SJCRH30 (cell line): ENCODE measurements around the gene DOCK10. TPM values are rescaled to one million over a fixed set of nuclear protein-coding genes. Genes with fewer than 3 reads are reported as not detected.

Experiments
- DNase-seq, 2 experiments: peaks; one replicate each; pipeline ENCODE4 v3.0.0-alpha.2; 2015 to 2020
- H3K27ac ChIP-seq: fragments of 250-450 bp; sonication (Bioruptor Pico); 2 replicates; pipeline ENCODE4 v1.5.1; 2020; ENCODE audit warnings: mild to moderate bottlenecking, moderate library complexity
- H3K27me3 ChIP-seq: fragments of 250-450 bp; sonication (Bioruptor Pico); 2 replicates; pipeline ENCODE4 v1.5.1; 2020; ENCODE audit warnings: mild to moderate bottlenecking, moderate library complexity
- H3K36me3 ChIP-seq: fragments of 250-450 bp; sonication (Bioruptor Pico); 2 replicates; pipeline ENCODE4 v1.5.1; 2020; ENCODE audit warnings: mild to moderate bottlenecking, moderate library complexity
- H3K4me1 ChIP-seq: fragments of 250-450 bp; sonication (Bioruptor Pico); 2 replicates; pipeline ENCODE4 v1.5.1; 2020; ENCODE audit warnings: mild to moderate bottlenecking, moderate library complexity
- H3K4me3 ChIP-seq: fragments of 250-450 bp; sonication (Bioruptor Pico); 2 replicates; pipeline ENCODE4 v1.5.1; 2020; ENCODE audit warnings: mild to moderate bottlenecking, moderate library complexity
- H3K9me3 ChIP-seq: fragments of 250-450 bp; sonication (Bioruptor Pico); replicated peaks from 2 replicates; pipeline ENCODE4 v1.5.1; 2020; ENCODE audit warnings: mild to moderate bottlenecking, moderate library complexity
- total RNA-seq: library from RNA; depleted of rRNA; stranded (reverse); fragments of >200 nt; shearing (Covaris generic); gene quantifications from 2 replicates; pipeline ENCODE4 v1.2.3, GENCODE V29; 2014

Gene DOCK10
- total RNA-seq, 1 experiment from 2014 or later = 12.3 TPM

GRCh38 chr2:224813578-224813977, 228.7 kb downstream of the DOCK10 start:
- no peaks in the 10 kb centered on the region; the same call in 1 of the 2 replicates for H3K36me3 ChIP-seq
- no peaks in the 10 kb centered on the region for H3K27me3 ChIP-seq
- no peaks in the 10 kb centered on the region for H3K9me3 ChIP-seq
- H3K4me3 ChIP-seq = no peak overlapping the region
- no peak for DNase-seq
- H3K4me1 ChIP-seq = peaks cover 17% of the 10 kb centered on the region
- no peak overlapping the region for H3K27ac ChIP-seq

GRCh38 chr2:224807153-224807964, 234.9 kb downstream of the DOCK10 start:
- Histone ChIP-seq H3K9me3 (no peaks in the 10 kb centered on the region), H3K27me3 (no peaks in the 10 kb centered on the region), H3K27ac (no peak overlapping the region), H3K4me1 (no peaks in the 10 kb centered on the region), H3K4me3 (no peak overlapping the region), H3K36me3 (peaks cover 5% of the 10 kb centered on the region)
- no peak for DNase-seq

GRCh38 chr2:224803930-224804329, 238.3 kb downstream of the DOCK10 start:
- no peak overlapping the region for H3K27ac ChIP-seq
- H3K4me1 ChIP-seq = no peaks in the 10 kb centered on the region
- H3K4me3 ChIP-seq = no peak overlapping the region
- no peaks in the 10 kb centered on the region for H3K9me3 ChIP-seq
- DNase-seq = no peak
- no peaks in the 10 kb centered on the region for H3K27me3 ChIP-seq
- peaks cover 10% of the 10 kb centered on the region for H3K36me3 ChIP-seq

GRCh38 chr2:224802407-224802806, 239.9 kb downstream of the DOCK10 start:
- no peaks in the 10 kb centered on the region for H3K27me3 ChIP-seq
- no peak overlapping the region for H3K4me3 ChIP-seq
- H3K36me3 ChIP-seq = peaks cover 10% of the 10 kb centered on the region
- no peaks in the 10 kb centered on the region for H3K9me3 ChIP-seq
- no peak for DNase-seq
- H3K27ac ChIP-seq = no peak overlapping the region
- no peaks in the 10 kb centered on the region for H3K4me1 ChIP-seq

GRCh38 chr2:224801360-224801759, 240.9 kb downstream of the DOCK10 start:
- H3K4me1 ChIP-seq = no peaks in the 10 kb centered on the region
- peaks cover 10% of the 10 kb centered on the region for H3K36me3 ChIP-seq
- no peaks in the 10 kb centered on the region for H3K27me3 ChIP-seq
- no peak overlapping the region for H3K27ac ChIP-seq
- H3K4me3 ChIP-seq = no peak overlapping the region
- H3K9me3 ChIP-seq = no peaks in the 10 kb centered on the region
- no peak for DNase-seq

GRCh38 chr2:224799691-224800090, 242.6 kb downstream of the DOCK10 start:
- no peaks in the 10 kb centered on the region for H3K4me1 ChIP-seq
- H3K27me3 ChIP-seq = no peaks in the 10 kb centered on the region
- H3K36me3 ChIP-seq = peaks cover 8% of the 10 kb centered on the region
- no peaks in the 10 kb centered on the region for H3K9me3 ChIP-seq
- no peak for DNase-seq
- no peak overlapping the region for H3K4me3 ChIP-seq
- H3K27ac ChIP-seq = no peak overlapping the region

GRCh38 chr2:224798180-224798579, 244.1 kb downstream of the DOCK10 start:
- no peak for DNase-seq
- Histone ChIP-seq H3K27me3 (no peaks in the 10 kb centered on the region), H3K4me3 (no peak overlapping the region), H3K4me1 (no peaks in the 10 kb centered on the region), H3K9me3 (no peaks in the 10 kb centered on the region), H3K27ac (no peak overlapping the region), H3K36me3 (peaks cover 7% of the 10 kb centered on the region)

GRCh38 chr2:224796695-224797305, 245.5 kb downstream of the DOCK10 start:
- Histone ChIP-seq H3K9me3 (no peaks in the 10 kb centered on the region), H3K27me3 (no peaks in the 10 kb centered on the region), H3K4me1 (no peaks in the 10 kb centered on the region), H3K4me3 (no peak overlapping the region), H3K27ac (no peak overlapping the region), H3K36me3 (peaks cover 4% of the 10 kb centered on the region)
- no peak for DNase-seq

- Histone ChIP-seq H3K36me3 (peaks cover 2% of the 10 kb centered on the region), H3K27me3 (no peaks in the 10 kb centered on the region), H3K4me3 (no peak overlapping the region), H3K9me3 (no peaks in the 10 kb centered on the region), H3K27ac (no peak overlapping the region), H3K4me1 (no peaks in the 10 kb centered on the region)
- no peak for DNase-seq
These were observed 248.3 kb downstream of the DOCK10 start for GRCh38 chr2:224793946-224794345.

GRCh38 chr2:224786848-224787247, 255.4 kb downstream of the DOCK10 start:
- Histone ChIP-seq H3K36me3 (peaks cover 7% of the 10 kb centered on the region), H3K27me3 (no peaks in the 10 kb centered on the region), H3K4me3 (no peak overlapping the region), H3K4me1 (no peaks in the 10 kb centered on the region), H3K27ac (no peak overlapping the region), H3K9me3 (no peaks in the 10 kb centered on the region)
- no peak for DNase-seq

- Histone ChIP-seq H3K4me1 (peaks cover 10% of the 10 kb centered on the region), H3K36me3 (peaks cover 7% of the 10 kb centered on the region), H3K27ac (no peak overlapping the region), H3K9me3 (no peaks in the 10 kb centered on the region), H3K4me3 (no peak overlapping the region), H3K27me3 (no peaks in the 10 kb centered on the region)
- DNase-seq = no peak
These were observed 260.9 kb downstream of the DOCK10 start for GRCh38 chr2:224781400-224781799.

GRCh38 chr2:224780823-224781222, 261.4 kb downstream of the DOCK10 start:
- no peak overlapping the region for H3K4me3 ChIP-seq
- no peak overlapping the region for H3K27ac ChIP-seq

GRCh38 chr2:224780106-224780505, 262.2 kb downstream of the DOCK10 start:
- Histone ChIP-seq H3K4me1 (peaks cover 10% of the 10 kb centered on the region), H3K4me3 (no peak overlapping the region), H3K27me3 (no peaks in the 10 kb centered on the region), H3K36me3 (peaks cover 7% of the 10 kb centered on the region), H3K9me3 (no peaks in the 10 kb centered on the region), H3K27ac (no peak overlapping the region)
- DNase-seq = no peak

More at GRCh38 chr2:224780823-224781222, 261.4 kb downstream of the DOCK10 start:
- Histone ChIP-seq H3K4me1 (peaks cover 10% of the 10 kb centered on the region), H3K36me3 (peaks cover 7% of the 10 kb centered on the region), H3K9me3 (no peaks in the 10 kb centered on the region), H3K27me3 (no peaks in the 10 kb centered on the region)
- no peak for DNase-seq

GRCh38 chr2:224778474-224778877, 263.8 kb downstream of the DOCK10 start:
- peak; percentile 58 to 89 for DNase-seq
- Histone ChIP-seq H3K9me3 (no peaks in the 10 kb centered on the region), H3K36me3 (no peaks in the 10 kb centered on the region; the same call in 1 of the 2 replicates), H3K4me1 (peaks cover 10% of the 10 kb centered on the region), H3K27ac (peak overlapping the region; percentile 2; the same call in 1 of the 2 replicates), H3K4me3 (no peak overlapping the region), H3K27me3 (no peaks in the 10 kb centered on the region)

GRCh38 chr2:224777559-224777930, 264.7 kb downstream of the DOCK10 start:
- peak overlapping the region; percentile 2; the same call in 1 of the 2 replicates for H3K27ac ChIP-seq
- no peaks in the 10 kb centered on the region for H3K27me3 ChIP-seq
- no peaks in the 10 kb centered on the region for H3K9me3 ChIP-seq
- H3K4me3 ChIP-seq = no peak overlapping the region
- H3K36me3 ChIP-seq = peaks cover 3% of the 10 kb centered on the region; the same call in 1 of the 2 replicates
- no peak for DNase-seq
- H3K4me1 ChIP-seq = peaks cover 10% of the 10 kb centered on the region
